ENCODE results near the gene GUK1. TPM values are rescaled to one million over a fixed set of nuclear protein-coding genes. Genes with fewer than 3 reads are reported as not detected.
"Not testable (repeated sequence)": the region's sequence is repeated elsewhere in the genome, so short reads cannot be mapped to it uniquely, and the experiment has no call there.

Gene GUK1
- total and polyA plus RNA-seq, 5 experiments from 2014 or later, result 189 to 466 (median 369) TPM

- POLR2A ChIA-PET, result interaction anchor here (1.5 kb wide), 1 partner anchor 10 kb away, joined by 4 read pairs; no protein-coding TSS in a partner anchor
- H3K4me1 Mint-ChIP-seq, result peaks cover under 1 to 8% (median 4%) of the 10 kb centered on the region in 4 donors
- H3K9me3 Mint-ChIP-seq, result no peaks in the 10 kb centered on the region
- DNase-seq, result no peak
- no peak for ATAC-seq
- H3K27me3 Mint-ChIP-seq, result no peaks in the 10 kb centered on the region
- H3K4me3 Mint-ChIP-seq, result peak overlapping the region in 1 of 10 donors; percentile 45
- peaks cover 0 to 8% (median 0%) of the 10 kb centered on the region in 3 donors for H3K36me3 Mint-ChIP-seq
- H3K27ac Mint-ChIP-seq, result peak overlapping the region in 6 of 10 donors; percentile 31 to 77 (median 53)
Measured at GRCh38 chr1:228177721-228178710, 37.9 kb downstream of the GUK1 start.

GRCh38 chr1:228178737-228179684 lies 38.9 kb downstream of the GUK1 start:
- ATAC-seq (no peak), DNase-seq (no peak)
- POLR2A ChIA-PET, result interaction anchor here (0.6 to 1.5 kb wide), 3 partner anchors 11 to 380 kb away, joined by 3 to 5 read pairs (median 4); partner anchors contain the start of gene IBA57
- Mint-ChIP-seq H3K27me3 (no peaks in the 10 kb centered on the region), H3K27ac (peak overlapping the region in 5 of 10 donors; percentile 19 to 73 (median 49)), H3K4me3 (no peak overlapping the region), H3K36me3 (peaks cover 0 to 8% (median 0%) of the 10 kb centered on the region in 3 donors), H3K4me1 (peaks cover 0 to 8% (median 4%) of the 10 kb centered on the region in 4 donors), H3K9me3 (no peaks in the 10 kb centered on the region)

- peak; percentile 57 to 62 for ATAC-seq
- Mint-ChIP-seq H3K9me3 (no peaks in the 10 kb centered on the region), H3K27ac (peak overlapping the region in 2 of 10 donors; percentile 26 to 56), H3K27me3 (no peaks in the 10 kb centered on the region), H3K4me3 (peak overlapping the region in 1 of 10 donors; percentile 7), H3K36me3 (peaks cover 0 to 8% (median 0%) of the 10 kb centered on the region in 3 donors), H3K4me1 (peaks cover 3 to 11% (median 7%) of the 10 kb centered on the region in 4 donors)
- DNase-seq, result no peak
- POLR2A ChIA-PET, result interaction anchor here (0.7 to 1.0 kb wide), 3 partner anchors 15 to 366 kb away, joined by 3 read pairs; partner anchors contain the start of gene IBA57
Measured at GRCh38 chr1:228180271-228180958, 40.3 kb downstream of the GUK1 start.

GRCh38 chr1:228180959-228181644 lies 41.0 kb downstream of the GUK1 start:
- Mint-ChIP-seq H3K9me3 (no peaks in the 10 kb centered on the region), H3K4me3 (no peak overlapping the region), H3K27me3 (no peaks in the 10 kb centered on the region), H3K36me3 (peaks cover 0 to 8% (median 0%) of the 10 kb centered on the region in 3 donors), H3K27ac (peak overlapping the region in 1 of 10 donors; percentile 31), H3K4me1 (peaks cover 8 to 18% (median 12%) of the 10 kb centered on the region in 4 donors)
- DNase-seq, result no peak
- POLR2A ChIA-PET, result interaction anchor here (0.7 to 1.0 kb wide), 2 partner anchors 16 to 365 kb away, joined by 3 read pairs; partner anchors contain the start of gene IBA57
- no peak for ATAC-seq

GRCh38 chr1:228181645-228182034 lies 41.6 kb downstream of the GUK1 start:
- Mint-ChIP-seq H3K4me1 (peaks cover 8 to 19% (median 14%) of the 10 kb centered on the region in 4 donors), H3K9me3 (no peaks in the 10 kb centered on the region), H3K36me3 (peaks cover 0 to 6% (median 0%) of the 10 kb centered on the region in 3 donors), H3K4me3 (no peak overlapping the region), H3K27ac (peak overlapping the region in 1 of 10 donors; percentile 22), H3K27me3 (no peaks in the 10 kb centered on the region)
- POLR2A ChIA-PET, result interaction anchor here (1.0 kb wide), 1 partner anchor 16 kb away, joined by 3 read pairs; the partner anchor contains the start of gene IBA57
- ATAC-seq (no peak), DNase-seq (no peak)

GRCh38 chr1:228182296-228183030 lies 42.4 kb downstream of the GUK1 start:
- POLR2A ChIA-PET, result no interaction called here

GRCh38 chr1:228184152-228184551 lies 44.1 kb downstream of the GUK1 start:
- Mint-ChIP-seq H3K4me1 (peaks cover 8 to 21% (median 13%) of the 10 kb centered on the region in 4 donors), H3K9me3 (no peaks in the 10 kb centered on the region), H3K4me3 (no peak overlapping the region), H3K27me3 (no peaks in the 10 kb centered on the region), H3K27ac (peak overlapping the region in 2 of 10 donors; percentile 38 to 40), H3K36me3 (no peaks in the 10 kb centered on the region)
- DNase-seq, result no peak
- POLR2A ChIA-PET, result no interaction called here
- ATAC-seq, result no peak

More at GRCh38 chr1:228182296-228183030, 42.4 kb downstream of the GUK1 start:
- Mint-ChIP-seq H3K27me3 (no peaks in the 10 kb centered on the region), H3K27ac (peak overlapping the region in 1 of 10 donors; percentile 53), H3K4me1 (peaks cover 8 to 19% (median 14%) of the 10 kb centered on the region in 4 donors), H3K36me3 (peaks cover 0 to 6% (median 0%) of the 10 kb centered on the region in 3 donors), H3K9me3 (no peaks in the 10 kb centered on the region), H3K4me3 (peak overlapping the region in 1 of 10 donors; percentile 26)
- no peak for ATAC-seq
- no peak for DNase-seq

GRCh38 chr1:228185641-228185965 lies 45.5 kb downstream of the GUK1 start:
- peak; percentile 55 to 82 for ATAC-seq
- POLR2A ChIA-PET, result no interaction called here
- peak overlapping the region in 3 of 10 donors; percentile 7 to 32 (median 7) for H3K4me3 Mint-ChIP-seq
- peak overlapping the region in 7 of 10 donors; percentile 24 to 89 (median 61) for H3K27ac Mint-ChIP-seq
- no peaks in the 10 kb centered on the region for H3K27me3 Mint-ChIP-seq
- H3K36me3 Mint-ChIP-seq, result no peaks in the 10 kb centered on the region
- H3K4me1 Mint-ChIP-seq, result peaks cover 6 to 23% (median 13%) of the 10 kb centered on the region in 4 donors
- no peak for DNase-seq
- no peaks in the 10 kb centered on the region for H3K9me3 Mint-ChIP-seq

- H3K27me3 Mint-ChIP-seq, H3K9me3 Mint-ChIP-seq, H3K36me3 Mint-ChIP-seq, POLR2A ChIA-PET, ATAC-seq, H3K4me3 Mint-ChIP-seq, DNase-seq: not testable (repeated sequence)
- peak overlapping the region in 1 of 10 donors; percentile 9 for H3K27ac Mint-ChIP-seq
- peaks cover 6 to 19% (median 13%) of the 10 kb centered on the region in 4 donors for H3K4me1 Mint-ChIP-seq
Measured at GRCh38 chr1:228188249-228188648, 48.2 kb downstream of the GUK1 start.

- no peak for ATAC-seq
- H3K4me1 Mint-ChIP-seq, result peaks cover 6 to 18% (median 12%) of the 10 kb centered on the region in 4 donors
- H3K9me3 Mint-ChIP-seq, result no peaks in the 10 kb centered on the region
- no peak overlapping the region for H3K4me3 Mint-ChIP-seq
- DNase-seq, result no peak
- H3K36me3 Mint-ChIP-seq, result no peaks in the 10 kb centered on the region
- POLR2A ChIA-PET, result no interaction called here
- H3K27me3 Mint-ChIP-seq, result no peaks in the 10 kb centered on the region
- H3K27ac Mint-ChIP-seq, result no peak overlapping the region
Measured at GRCh38 chr1:228190182-228190581, 50.1 kb downstream of the GUK1 start.

- H3K36me3 Mint-ChIP-seq, result peaks cover 0 to 3% (median 0%) of the 10 kb centered on the region in 3 donors
Measured at GRCh38 chr1:228190778-228191177, 50.7 kb downstream of the GUK1 start.

More at GRCh38 chr1:228190778-228191177, 50.7 kb downstream of the GUK1 start:
- ATAC-seq, result no peak
- H3K9me3 Mint-ChIP-seq, result no peaks in the 10 kb centered on the region
- H3K27me3 Mint-ChIP-seq, result no peaks in the 10 kb centered on the region
- DNase-seq, result no peak
- peaks cover 2 to 12% (median 6%) of the 10 kb centered on the region in 4 donors for H3K4me1 Mint-ChIP-seq
- POLR2A ChIA-PET, result no interaction called here
- H3K27ac Mint-ChIP-seq, result peak overlapping the region in 2 of 10 donors; percentile 33 to 55
- H3K4me3 Mint-ChIP-seq, result no peak overlapping the region

Measured in naive thymus-derived CD8-positive, alpha-beta T cell (primary cell).